GDM1 (cell line): ENCODE measurements around the gene FZD1.
"Not testable (repeated sequence)": the region's sequence is repeated elsewhere in the genome, so short reads cannot be mapped to it uniquely, and the experiment has no call there.

Experiments used
- DNase-seq: peaks from one replicate; lab custom pipeline; 2025; lab: John Stamatoyannopoulos, UW

FZD1 gene

GRCh38 chr7:91297939-91298338 lies 33.7 kb downstream of the FZD1 start:
- DNase-seq: no peak

GRCh38 chr7:91299952-91300775 lies 35.9 kb downstream of the FZD1 start:
- no peak for DNase-seq

- DNase-seq: no peak
Observed at GRCh38 chr7:91302794-91303193, 38.6 kb downstream of the FZD1 start.

GRCh38 chr7:91306266-91306665 lies 42.0 kb downstream of the FZD1 start:
- no peak for DNase-seq

GRCh38 chr7:91307467-91307866 lies 43.2 kb downstream of the FZD1 start:
- no peak for DNase-seq

- not testable (repeated sequence) for DNase-seq
Observed at GRCh38 chr7:91308191-91308590, 44.0 kb downstream of the FZD1 start.

GRCh38 chr7:91310830-91311460 lies 46.7 kb downstream of the FZD1 start:
- DNase-seq: no peak

GRCh38 chr7:91311839-91312238 lies 47.6 kb downstream of the FZD1 start:
- no peak for DNase-seq

GRCh38 chr7:91313113-91313512 lies 48.9 kb downstream of the FZD1 start:
- DNase-seq: no peak

- no peak for DNase-seq
Observed at GRCh38 chr7:91314591-91315323, 50.5 kb downstream of the FZD1 start.

- DNase-seq: no peak
Observed at GRCh38 chr7:91316426-91316825, 52.2 kb downstream of the FZD1 start.

GRCh38 chr7:91319351-91319750 lies 55.1 kb downstream of the FZD1 start:
- DNase-seq: no peak

- no peak for DNase-seq
Observed at GRCh38 chr7:91320366-91321078, 56.3 kb downstream of the FZD1 start.
